ENCODE measurements around the gene DMRTB1.
A peak's percentile ranks its signal among the peaks of the same experiment; 100 is the strongest.

DMRTB1 gene

DNA sequence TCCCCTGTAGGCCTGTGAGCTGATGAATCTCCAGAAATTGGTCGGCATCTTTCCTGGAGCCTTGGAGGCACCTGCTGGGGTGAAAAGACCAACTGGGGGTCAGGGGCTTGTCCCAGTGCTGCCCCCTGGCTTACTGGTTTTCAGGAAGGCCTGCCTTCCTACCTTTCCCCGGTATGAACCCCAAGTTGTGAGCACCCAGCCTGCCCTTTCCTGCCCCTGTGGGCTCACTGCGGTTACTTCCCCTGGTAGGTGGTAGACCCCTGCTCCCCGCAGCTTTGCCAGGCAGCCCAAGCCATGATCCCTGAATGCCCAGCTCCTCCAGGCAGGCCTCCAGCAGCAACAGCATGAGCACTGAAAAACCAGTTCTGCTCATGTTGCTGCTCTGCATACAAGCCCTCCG lies 10.2 kb downstream of the DMRTB1 start:
- DNase-seq (ENCODE audit: low read depth): no peak
- H3K4me3 ChIP-seq (ENCODE audit: control insufficient read depth, low read depth, low read length): no peak overlapping the region
- peak; percentile 5 for TF ChIP-seq CTCF (IDR thresholded peaks at IDR 0.05; ENCODE audit: control insufficient read depth, insufficient read depth, low read depth, low read length, missing control alignments)

DNA sequence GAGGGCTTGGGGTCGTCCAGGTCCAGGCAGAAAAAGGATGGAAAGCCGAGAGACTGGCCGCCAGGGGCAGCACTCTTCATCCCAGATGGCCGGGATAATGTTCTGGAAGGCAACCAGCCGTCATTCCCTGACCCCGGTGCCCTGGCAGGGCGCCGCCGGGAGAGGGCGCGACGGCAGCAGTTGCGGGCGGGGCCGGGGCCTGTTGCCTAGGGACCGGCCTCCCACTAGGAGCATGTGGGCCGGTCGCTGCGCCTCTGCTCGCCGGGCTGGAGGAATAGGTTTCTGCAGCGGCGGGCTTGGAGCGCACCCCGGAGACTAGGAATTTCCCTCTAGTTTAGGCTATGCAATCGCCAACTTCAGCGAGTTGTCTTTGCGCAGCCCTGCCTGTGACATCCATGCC lies 11.0 kb downstream of the DMRTB1 start:
- H3K4me3 ChIP-seq (ENCODE audit: control insufficient read depth, low read depth, low read length): no peak overlapping the region
- peak; percentile 67 for TF ChIP-seq CTCF (IDR thresholded peaks at IDR 0.05; ENCODE audit: control insufficient read depth, insufficient read depth, low read depth, low read length, missing control alignments)
- DNase-seq (ENCODE audit: low read depth): peak; percentile 13

- TF ChIP-seq CTCF (IDR thresholded peaks at IDR 0.05; ENCODE audit: control insufficient read depth, insufficient read depth, low read depth, low read length, missing control alignments): no peak
- DNase-seq (ENCODE audit: low read depth): no peak
- no peak overlapping the region for H3K4me3 ChIP-seq (ENCODE audit: control insufficient read depth, low read depth, low read length)
Measured at GRCh38 chr1:53470584-53470983, 11.4 kb downstream of the DMRTB1 start.

- no peak for TF ChIP-seq CTCF (IDR thresholded peaks at IDR 0.05; ENCODE audit: control insufficient read depth, insufficient read depth, low read depth, low read length, missing control alignments)
- no peak overlapping the region for H3K4me3 ChIP-seq (ENCODE audit: control insufficient read depth, low read depth, low read length)
- DNase-seq (ENCODE audit: low read depth): no peak
Measured at GRCh38 chr1:53471000-53471399, 11.8 kb downstream of the DMRTB1 start.

DNA sequence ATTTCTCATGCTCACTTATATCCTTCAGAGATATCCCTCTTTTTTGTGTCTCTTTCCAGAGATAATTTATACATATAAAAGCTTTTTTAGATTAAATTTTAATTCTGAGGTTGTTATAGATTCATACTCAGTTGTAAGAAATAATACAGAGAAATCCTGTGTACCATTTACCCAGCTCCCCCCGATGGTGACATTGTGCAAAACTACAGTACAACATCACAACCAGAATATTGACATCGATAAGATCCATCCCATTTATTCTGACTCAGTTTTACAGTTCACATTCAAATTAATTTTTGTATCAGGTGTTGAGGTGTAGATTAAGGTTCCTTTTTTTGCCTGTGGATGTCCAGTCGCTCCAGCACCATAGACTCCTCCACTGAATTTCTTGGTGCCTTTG lies 14.3 kb downstream of the DMRTB1 start:
- DNase-seq (ENCODE audit: low read depth): no peak
- H3K4me3 ChIP-seq (ENCODE audit: control insufficient read depth, low read depth, low read length): no peak overlapping the region
- TF ChIP-seq CTCF (IDR thresholded peaks at IDR 0.05; ENCODE audit: control insufficient read depth, insufficient read depth, low read depth, low read length, missing control alignments): peak; percentile 43

GRCh38 chr1:53475664-53476063 lies 16.5 kb downstream of the DMRTB1 start:
- TF ChIP-seq CTCF (IDR thresholded peaks at IDR 0.05; ENCODE audit: control insufficient read depth, insufficient read depth, low read depth, low read length, missing control alignments): no peak
- no peak overlapping the region for H3K4me3 ChIP-seq (ENCODE audit: control insufficient read depth, low read depth, low read length)
- no peak for DNase-seq (ENCODE audit: low read depth)

- no peak for DNase-seq (ENCODE audit: low read depth)
- TF ChIP-seq CTCF (IDR thresholded peaks at IDR 0.05; ENCODE audit: control insufficient read depth, insufficient read depth, low read depth, low read length, missing control alignments): no peak
Measured at GRCh38 chr1:53476579-53476978, 17.4 kb downstream of the DMRTB1 start.

More at GRCh38 chr1:53476579-53476978, 17.4 kb downstream of the DMRTB1 start:
- H3K4me3 ChIP-seq (ENCODE audit: control insufficient read depth, low read depth, low read length): no peak overlapping the region
